Osteoblast (primary cell): ENCODE measurements around the gene DNAH10. TPM values are rescaled to one million over a fixed set of nuclear protein-coding genes. Genes with fewer than 3 reads are reported as not detected.

Experiments used
- DNase-seq: peaks from one replicate; pipeline ENCODE4 v3.0.0; 2011; ENCODE audit warnings: low spot score, mixed read lengths; ENCODE audit not compliant: insufficient read length; ENCODE audit errors: missing footprints
- H2AFZ ChIP-seq: 2 replicates; pipeline ENCODE4 v1.6.0; 2011; ENCODE audit warnings: mild to moderate bottlenecking, low read length
- H3K27ac ChIP-seq: 2 replicates; pipeline ENCODE4 v1.5.1; 2011; ENCODE audit warnings: mild to moderate bottlenecking, low read depth, low read length, moderate library complexity
- H3K27me3 ChIP-seq: 2 replicates; pipeline ENCODE4 v1.6.0; 2012; ENCODE audit warnings: mild to moderate bottlenecking, control low read depth, inconsistent platforms, low read length, moderate library complexity; ENCODE audit not compliant: insufficient read depth
- H3K36me3 ChIP-seq: 2 replicates; pipeline ENCODE4 v1.5.1; 2011; ENCODE audit warnings: mild to moderate bottlenecking, low read length, control low read depth, moderate library complexity; ENCODE audit not compliant: insufficient read depth
- H3K4me1 ChIP-seq: 2 replicates; pipeline ENCODE4 v1.5.1; 2011; ENCODE audit warnings: mild to moderate bottlenecking, low read length, control low read depth, moderate library complexity; ENCODE audit not compliant: insufficient read depth
- H3K4me2 ChIP-seq: 2 replicates; pipeline ENCODE4 v1.6.0; 2011; ENCODE audit warnings: mild to moderate bottlenecking, low read length; ENCODE audit not compliant: insufficient read depth
- H3K4me3 ChIP-seq: fragments of 200-600 bp; sonication (generic); 3 replicates; pipeline ENCODE4 v1.5.1; 2012; ENCODE audit warnings: mild to moderate bottlenecking, low read length, inconsistent platforms; ENCODE audit not compliant: insufficient read depth
- H3K79me2 ChIP-seq: 2 replicates; pipeline ENCODE4 v1.6.0; 2012; ENCODE audit warnings: mild to moderate bottlenecking, low read length, control low read depth, inconsistent platforms; ENCODE audit not compliant: insufficient read depth
- H3K9me3 ChIP-seq: 2 replicates; pipeline ENCODE4 v1.5.1; 2011; ENCODE audit warnings: low read depth, low read length, control low read depth
- H4K20me1 ChIP-seq: 2 replicates; pipeline ENCODE4 v1.6.0; 2012; ENCODE audit warnings: mild to moderate bottlenecking, low read length, control low read depth; ENCODE audit not compliant: insufficient read depth
- CTCF ChIP-seq: IDR thresholded peaks from 2 replicates; pipeline ENCODE4 v1.5.1; 2011; ENCODE audit warnings: mild to moderate bottlenecking, low read depth, low read length, moderate library complexity; ENCODE audit errors: extremely low read depth
- total RNA-seq: library from RNA; depleted of rRNA; stranded (reverse); fragments of >200 nt; gene quantifications from 2 replicates; pipeline ENCODE4 v1.2.3, GENCODE V29; 2012

The DNAH10 gene
- total RNA-seq, 1 donor, result 0.72 TPM

- no peak for TF ChIP-seq CTCF
- no peak overlapping the region for H2AFZ ChIP-seq
- H3K4me3 ChIP-seq, result no peak overlapping the region
- H3K9me3 ChIP-seq, result peaks cover 13% of the 10 kb centered on the region
- no peaks in the 10 kb centered on the region for H3K79me2 ChIP-seq
- H3K27ac ChIP-seq, result no peak overlapping the region
- no peaks in the 10 kb centered on the region for H3K36me3 ChIP-seq
- peaks cover 5% of the 10 kb centered on the region for H3K27me3 ChIP-seq
- no peaks in the 10 kb centered on the region for H4K20me1 ChIP-seq
- H3K4me1 ChIP-seq, result no peaks in the 10 kb centered on the region
- no peak overlapping the region for H3K4me2 ChIP-seq
- no peak for DNase-seq
These were observed 70.0 kb downstream of the DNAH10 start for GRCh38 chr12:123832052-123832451.

- no peaks in the 10 kb centered on the region for H3K4me1 ChIP-seq
- H4K20me1 ChIP-seq, result no peaks in the 10 kb centered on the region
- no peak overlapping the region for H2AFZ ChIP-seq
- no peaks in the 10 kb centered on the region for H3K27me3 ChIP-seq
- no peak overlapping the region for H3K4me3 ChIP-seq
- H3K27ac ChIP-seq, result no peak overlapping the region
- peaks cover 5% of the 10 kb centered on the region for H3K9me3 ChIP-seq
- TF ChIP-seq CTCF, result no peak
- no peak for DNase-seq
- no peak overlapping the region for H3K4me2 ChIP-seq
- H3K36me3 ChIP-seq, result no peaks in the 10 kb centered on the region
- no peaks in the 10 kb centered on the region for H3K79me2 ChIP-seq
These were observed 71.7 kb downstream of the DNAH10 start for GRCh38 chr12:123833830-123834229.

GRCh38 chr12:123834845-123835244, 72.7 kb downstream of the DNAH10 start:
- H3K4me2 ChIP-seq, result no peak overlapping the region
- no peak overlapping the region for H2AFZ ChIP-seq
- H4K20me1 ChIP-seq, result no peaks in the 10 kb centered on the region
- H3K9me3 ChIP-seq, result peaks cover 5% of the 10 kb centered on the region
- no peaks in the 10 kb centered on the region for H3K27me3 ChIP-seq
- no peak for TF ChIP-seq CTCF
- H3K4me1 ChIP-seq, result no peaks in the 10 kb centered on the region
- no peak overlapping the region for H3K4me3 ChIP-seq
- H3K36me3 ChIP-seq, result no peaks in the 10 kb centered on the region
- DNase-seq, result no peak
- H3K27ac ChIP-seq, result no peak overlapping the region
- H3K79me2 ChIP-seq, result no peaks in the 10 kb centered on the region

GRCh38 chr12:123836292-123836691, 74.2 kb downstream of the DNAH10 start:
- H4K20me1 ChIP-seq, result no peaks in the 10 kb centered on the region
- no peak overlapping the region for H3K4me2 ChIP-seq
- peaks cover 2% of the 10 kb centered on the region for H3K27me3 ChIP-seq
- no peaks in the 10 kb centered on the region for H3K79me2 ChIP-seq
- no peak for TF ChIP-seq CTCF
- H3K36me3 ChIP-seq, result no peaks in the 10 kb centered on the region
- peaks cover 5% of the 10 kb centered on the region for H3K9me3 ChIP-seq
- no peaks in the 10 kb centered on the region for H3K4me1 ChIP-seq
- DNase-seq, result no peak
- H2AFZ ChIP-seq, result no peak overlapping the region
- H3K27ac ChIP-seq, result no peak overlapping the region
- no peak overlapping the region for H3K4me3 ChIP-seq
